PC-3 (cell line): ENCODE results near the gene FBXW7.

Source experiments
- CTCF ChIP-seq: fragments of 300-600 bp; sonication (generic); conservative IDR thresholded peaks from 2 replicates; pipeline ENCODE4 v1.5.1; 2017; ENCODE audit warnings: antibody characterized with exemption, low read depth, mild to moderate bottlenecking, low read length
- EZH2 ChIP-seq: fragments of 300-600 bp; sonication (generic); IDR thresholded peaks from one replicate; pipeline ENCODE4 v1.6.1; 2017; ENCODE audit warnings: antibody characterized with exemption, mild to moderate bottlenecking, low read length; ENCODE audit not compliant: unreplicated experiment
- EZH2phosphoT487 ChIP-seq: fragments of 300-600 bp; sonication (generic); IDR thresholded peaks from 2 replicates; pipeline ENCODE4 v1.6.1; 2018; ENCODE audit warnings: mild to moderate bottlenecking, antibody characterized with exemption, low read length, borderline replicate concordance

GRCh38 chr4:152394791-152395190 is 141.1 kb downstream of the FBXW7 start:
- no peak for TF ChIP-seq CTCF
- no peak for TF ChIP-seq EZH2
- TF ChIP-seq EZH2phosphoT487: no peak
